Ovary (tissue), 3 donors: ENCODE data around the gene NREP.

ENCODE experiments used
- EP300 ChIP-seq: sonication (generic); formaldehyde crosslinking; IDR thresholded peaks from one replicate; pipeline ENCODE4 v1.6.1; 2017; ENCODE audit warnings: antibody characterized with exemption
- POLR2A ChIP-seq: fragments of 450-650 bp; IDR thresholded peaks from one replicate; pipeline ENCODE4 v1.6.1; 2017; ENCODE audit warnings: antibody characterized with exemption, mild to moderate bottlenecking, moderate library complexity
- TF ChIP-seq, protein P1 (sequence below), 3 donors: fragments of 450-650 bp in 2 of 3; fragments of 200-600 bp in 1 of 3; IDR thresholded peaks; one replicate each; pipeline versions ENCODE4 v1.5.1 to v1.8.0; 2016 to 2022; ENCODE audit warnings: antibody characterized with exemption in 3 of 3, mild to moderate bottlenecking in 1 of 3
- donor health status: DM: no; HTN: no; CAD: no.

- no peak for TF ChIP-seq POLR2A
- TF ChIP-seq, protein P1, sequence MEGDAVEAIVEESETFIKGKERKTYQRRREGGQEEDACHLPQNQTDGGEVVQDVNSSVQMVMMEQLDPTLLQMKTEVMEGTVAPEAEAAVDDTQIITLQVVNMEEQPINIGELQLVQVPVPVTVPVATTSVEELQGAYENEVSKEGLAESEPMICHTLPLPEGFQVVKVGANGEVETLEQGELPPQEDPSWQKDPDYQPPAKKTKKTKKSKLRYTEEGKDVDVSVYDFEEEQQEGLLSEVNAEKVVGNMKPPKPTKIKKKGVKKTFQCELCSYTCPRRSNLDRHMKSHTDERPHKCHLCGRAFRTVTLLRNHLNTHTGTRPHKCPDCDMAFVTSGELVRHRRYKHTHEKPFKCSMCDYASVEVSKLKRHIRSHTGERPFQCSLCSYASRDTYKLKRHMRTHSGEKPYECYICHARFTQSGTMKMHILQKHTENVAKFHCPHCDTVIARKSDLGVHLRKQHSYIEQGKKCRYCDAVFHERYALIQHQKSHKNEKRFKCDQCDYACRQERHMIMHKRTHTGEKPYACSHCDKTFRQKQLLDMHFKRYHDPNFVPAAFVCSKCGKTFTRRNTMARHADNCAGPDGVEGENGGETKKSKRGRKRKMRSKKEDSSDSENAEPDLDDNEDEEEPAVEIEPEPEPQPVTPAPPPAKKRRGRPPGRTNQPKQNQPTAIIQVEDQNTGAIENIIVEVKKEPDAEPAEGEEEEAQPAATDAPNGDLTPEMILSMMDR (IDR thresholded peaks at IDR 0.05): no peak
- no peak for TF ChIP-seq EP300
Observed at GRCh38 chr5:111679611-111680010, 77.4 kb downstream of the NREP start.
